T-helper 17 cell (primary cell): ENCODE results near the gene PGP. TPM values are rescaled to one million over a fixed set of nuclear protein-coding genes. Genes with fewer than 3 reads are reported as not detected.
"Not testable (repeated sequence)": the region's sequence is repeated elsewhere in the genome, so short reads cannot be mapped to it uniquely, and the experiment has no call there.

Source experiments
- ATAC-seq: fragments of 150-1000 bp; cut with Tn5 transposase; 2 replicates; pipeline ENCODE4 v1.10.0; 2021; ENCODE audit warnings: mild to moderate bottlenecking, moderate library complexity
- DNase-seq, 3 donors: peaks; one replicate each; pipeline versions ENCODE4 v3.0.0 to v3.0.0-alpha.2; 2020 to 2021
- H3K9me3 ChIP-seq: one replicate; pipeline ENCODE4 v1.7.0; 2013; ENCODE audit warnings: low read length, mild to moderate bottlenecking; ENCODE audit not compliant: control insufficient read depth, poor library complexity, severe bottlenecking
- H3K27ac Mint-ChIP-seq: one replicate; pipeline ENCODE4 v1.8.0; 2022; ENCODE audit warnings: mild to moderate bottlenecking, moderate library complexity, mixed read lengths
- H3K27me3 Mint-ChIP-seq: one replicate; pipeline ENCODE4 v1.8.0; 2022; ENCODE audit warnings: mixed read lengths
- H3K36me3 Mint-ChIP-seq: one replicate; pipeline ENCODE4 v1.8.0; 2022; ENCODE audit warnings: low read depth, mixed read lengths
- H3K4me1 Mint-ChIP-seq: one replicate; pipeline ENCODE4 v1.8.0; 2022; ENCODE audit warnings: mild to moderate bottlenecking, mixed read lengths
- H3K4me3 Mint-ChIP-seq: one replicate; pipeline ENCODE4 v1.8.0; 2022; ENCODE audit warnings: mild to moderate bottlenecking, moderate library complexity, mixed read lengths
- total RNA-seq, 4 donors: library from RNA in 2 of 4; stranded (reverse) in 2 of 4; gene quantifications; one replicate each; pipeline ENCODE4 v1.2.3 and lab custom pipeline; 2022 to 2026

The PGP gene, protein sequence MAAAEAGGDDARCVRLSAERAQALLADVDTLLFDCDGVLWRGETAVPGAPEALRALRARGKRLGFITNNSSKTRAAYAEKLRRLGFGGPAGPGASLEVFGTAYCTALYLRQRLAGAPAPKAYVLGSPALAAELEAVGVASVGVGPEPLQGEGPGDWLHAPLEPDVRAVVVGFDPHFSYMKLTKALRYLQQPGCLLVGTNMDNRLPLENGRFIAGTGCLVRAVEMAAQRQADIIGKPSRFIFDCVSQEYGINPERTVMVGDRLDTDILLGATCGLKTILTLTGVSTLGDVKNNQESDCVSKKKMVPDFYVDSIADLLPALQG
- total RNA-seq (1 to 10 TPM; 7.8 to 9.2 TPM), total RNA-seq (lab: John Stamatoyannopoulos, UW) (17.1 to 50.1 reads per million in 2 donors)

DNA sequence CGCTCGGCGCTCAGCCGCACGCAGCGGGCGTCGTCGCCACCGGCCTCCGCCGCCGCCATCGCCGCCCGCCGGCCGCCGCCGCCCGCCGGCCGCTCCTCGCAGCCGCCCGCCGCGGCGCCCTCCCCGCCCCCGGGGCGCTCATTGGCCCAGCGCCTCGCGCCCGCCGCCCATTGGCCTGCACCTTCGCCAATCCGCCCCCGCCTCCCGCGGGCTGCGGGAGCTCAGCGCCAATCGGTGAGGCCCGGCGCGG is at the start of gene PGP:
Gene PGP, minus strand, starts transcription at position 122 of the 250 bp plus-strand sequence. Its CDS starts 63 bp downstream, at position 59.
- peaks cover 15% of the 10 kb centered on the region for H3K4me1 Mint-ChIP-seq
- H3K27ac Mint-ChIP-seq: peak within 1 kb of the TSS; percentile 65
- H3K9me3 ChIP-seq: no peaks in the 10 kb centered on the region
- H3K36me3 Mint-ChIP-seq: no peaks in the 10 kb centered on the region
- H3K4me3 Mint-ChIP-seq: peak within 1 kb of the TSS; percentile 87
- peak in 1 of 3 donors; percentile 99 for DNase-seq
- no peaks in the 10 kb centered on the region for H3K27me3 Mint-ChIP-seq
- ATAC-seq: peak; percentile 95

DNA sequence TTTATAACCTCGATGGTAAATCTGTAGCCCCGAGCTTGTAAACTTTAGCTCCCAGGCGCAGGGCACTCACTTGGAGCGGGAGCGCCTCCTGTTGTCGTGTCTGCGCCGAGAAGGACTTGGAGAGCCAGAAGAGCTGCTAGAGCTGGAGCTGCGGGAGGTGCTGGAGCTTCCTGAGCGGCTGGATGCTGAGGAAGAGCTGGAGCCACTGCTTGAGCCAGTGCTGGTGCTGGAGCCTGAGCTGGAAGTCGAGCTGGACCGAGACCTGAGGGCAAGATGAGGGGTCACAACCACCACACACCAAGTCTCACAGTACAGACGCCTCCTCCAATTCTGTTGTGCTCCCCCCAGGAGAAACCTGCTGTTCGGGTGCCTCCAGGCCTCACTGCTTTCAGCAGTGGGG is 48.4 kb upstream of the PGP start:
- H3K4me1 Mint-ChIP-seq: peaks cover 27% of the 10 kb centered on the region
- H3K27me3 Mint-ChIP-seq, DNase-seq: not testable (repeated sequence)

DNA sequence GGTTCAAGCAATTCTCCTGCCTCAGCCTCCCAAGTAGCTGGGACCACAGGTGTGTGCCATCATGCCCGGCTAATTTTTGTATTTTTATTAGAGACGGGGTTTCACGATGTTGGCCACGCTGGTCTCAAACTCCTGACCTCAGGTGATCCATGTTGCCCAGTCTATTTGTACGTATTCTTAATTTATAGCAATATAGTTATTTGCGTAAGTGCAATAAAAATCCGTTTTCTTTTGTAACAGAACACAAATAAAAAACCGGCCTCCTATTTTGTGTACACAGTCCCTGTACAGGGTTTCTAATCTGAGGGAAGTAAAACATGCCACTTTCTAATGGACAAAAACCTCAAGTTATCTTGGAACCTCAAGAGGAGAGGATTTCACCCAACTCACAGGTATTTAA is 45.6 kb upstream of the PGP start:
- peaks cover 8% of the 10 kb centered on the region for H3K36me3 Mint-ChIP-seq
- DNase-seq: no peak
- H3K4me1 Mint-ChIP-seq: peaks cover 13% of the 10 kb centered on the region
- no peak overlapping the region for H3K27ac Mint-ChIP-seq
- H3K27me3 Mint-ChIP-seq: no peaks in the 10 kb centered on the region
- ATAC-seq: no peak
- H3K9me3 ChIP-seq: no peaks in the 10 kb centered on the region
- no peak overlapping the region for H3K4me3 Mint-ChIP-seq

More for the DNA sequence above, 48.4 kb upstream of the PGP start:
- not testable (repeated sequence) for ATAC-seq, H3K4me3 Mint-ChIP-seq, H3K36me3 Mint-ChIP-seq, H3K9me3 ChIP-seq
- peak overlapping the region; percentile 39 for H3K27ac Mint-ChIP-seq

DNA sequence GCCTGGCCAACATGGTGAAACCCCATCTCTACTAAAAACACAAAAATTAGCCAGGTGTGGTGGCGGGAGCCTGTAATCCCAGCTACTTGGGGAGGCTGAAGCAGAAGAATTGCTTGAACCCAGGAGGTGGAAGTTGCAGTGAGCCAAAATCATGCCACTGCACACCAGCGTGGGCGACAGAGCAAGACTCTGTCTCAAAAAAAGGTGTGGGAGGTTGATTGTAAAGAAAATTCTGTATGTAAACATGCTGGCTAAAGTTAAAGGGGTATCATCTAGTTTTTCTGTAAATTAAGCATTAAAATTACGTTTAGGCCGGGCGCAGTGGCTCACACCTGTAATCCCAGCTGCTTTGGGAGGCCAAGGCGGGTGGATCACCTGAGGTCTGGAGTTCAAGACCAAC is 43.9 kb upstream of the PGP start:
- not testable (repeated sequence) for H3K36me3 Mint-ChIP-seq, H3K27me3 Mint-ChIP-seq, DNase-seq, H3K4me1 Mint-ChIP-seq, H3K27ac Mint-ChIP-seq, ATAC-seq, H3K9me3 ChIP-seq, H3K4me3 Mint-ChIP-seq

DNA sequence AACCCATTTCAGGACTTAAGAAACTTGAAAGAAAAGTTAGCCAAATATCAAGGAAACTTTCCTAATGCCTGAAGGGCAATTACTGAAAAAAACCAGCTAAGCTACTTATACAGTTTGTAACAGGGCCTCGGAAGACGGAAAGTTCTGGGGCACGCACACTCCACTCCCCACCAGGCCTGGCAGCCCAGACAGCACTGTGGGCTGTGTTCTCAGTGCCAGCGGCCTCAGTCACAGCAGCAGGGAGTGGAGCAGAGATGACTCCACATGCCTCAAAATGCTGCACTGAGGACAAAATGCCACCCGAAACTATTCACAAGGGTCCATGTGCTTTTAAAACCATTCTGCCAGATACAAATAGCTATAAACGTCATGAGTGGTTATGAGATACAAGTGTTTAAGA is 43.1 kb upstream of the PGP start:
- Mint-ChIP-seq H3K36me3 (peaks cover 7% of the 10 kb centered on the region), H3K27me3 (no peaks in the 10 kb centered on the region), H3K4me3 (no peak overlapping the region), H3K4me1 (peaks cover 2% of the 10 kb centered on the region), H3K27ac (no peak overlapping the region)
- no peaks in the 10 kb centered on the region for H3K9me3 ChIP-seq
- no peak for ATAC-seq
- DNase-seq: no peak

DNA sequence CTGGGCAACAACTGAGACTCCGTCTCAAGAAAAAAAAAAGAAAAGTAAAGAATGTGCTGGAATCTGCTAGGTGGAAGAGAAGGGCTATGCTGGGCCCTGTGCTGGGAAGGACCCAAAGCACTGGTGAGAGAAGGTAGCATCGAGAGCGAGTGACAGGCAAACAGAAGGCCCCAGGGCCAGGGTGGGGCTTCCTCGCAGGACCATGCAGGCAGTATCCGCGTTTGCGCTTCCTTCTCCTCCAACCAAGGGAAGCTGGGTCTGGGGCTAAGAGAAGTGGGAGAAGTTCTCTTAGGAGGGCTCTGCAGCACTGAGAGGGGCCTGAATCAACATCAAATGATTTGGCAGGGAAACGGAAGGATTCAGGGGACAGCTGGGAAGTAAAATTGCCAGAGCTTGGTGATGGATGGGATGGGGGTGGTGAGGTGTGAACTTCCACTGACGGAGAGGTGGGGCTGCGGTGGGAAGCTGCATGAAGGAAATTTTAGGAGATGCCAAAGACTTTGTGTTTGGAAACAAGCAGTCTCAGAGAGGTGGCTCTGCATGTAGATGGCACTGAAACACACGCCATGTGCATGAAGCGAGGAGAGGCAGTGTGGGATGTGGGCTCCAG is 42.0 kb upstream of the PGP start:
- no peaks in the 10 kb centered on the region for H3K27me3 Mint-ChIP-seq
- H3K4me1 Mint-ChIP-seq: no peaks in the 10 kb centered on the region

DNA sequence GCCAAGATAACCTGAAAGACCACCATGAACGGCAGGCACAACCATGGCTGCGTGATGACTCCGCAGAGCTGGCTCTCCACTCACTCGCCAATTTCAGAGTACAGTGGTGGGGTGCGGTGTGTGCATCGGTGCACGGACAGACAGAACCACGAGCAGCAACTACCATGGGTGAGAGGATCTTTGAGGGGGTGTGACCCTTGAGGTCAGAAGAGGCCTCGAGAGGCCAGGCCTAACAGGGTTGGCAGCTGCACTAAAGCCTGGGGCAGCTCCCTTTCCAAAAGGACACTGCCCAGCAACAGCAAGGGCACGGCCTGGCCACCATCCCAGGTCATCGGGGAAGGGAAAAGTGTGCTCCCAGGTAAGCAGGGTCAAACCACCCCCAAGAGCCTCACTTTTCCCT is 38.7 kb upstream of the PGP start:
- DNase-seq (no peak), ATAC-seq (no peak)
- peaks cover 2% of the 10 kb centered on the region for H3K36me3 Mint-ChIP-seq
- H3K27ac Mint-ChIP-seq: peak overlapping the region; percentile 76
- H3K4me3 Mint-ChIP-seq: no peak overlapping the region
- peaks cover 3% of the 10 kb centered on the region for H3K4me1 Mint-ChIP-seq
- H3K9me3 ChIP-seq: no peaks in the 10 kb centered on the region
- no peaks in the 10 kb centered on the region for H3K27me3 Mint-ChIP-seq

More for the DNA sequence above, 42.0 kb upstream of the PGP start:
- no peaks in the 10 kb centered on the region for H3K9me3 ChIP-seq
- Mint-ChIP-seq H3K36me3 (peaks cover 2% of the 10 kb centered on the region), H3K27ac (peak overlapping the region; percentile 71), H3K4me3 (peak overlapping the region; percentile 25)
- DNase-seq: no peak
- ATAC-seq: no peak

DNA sequence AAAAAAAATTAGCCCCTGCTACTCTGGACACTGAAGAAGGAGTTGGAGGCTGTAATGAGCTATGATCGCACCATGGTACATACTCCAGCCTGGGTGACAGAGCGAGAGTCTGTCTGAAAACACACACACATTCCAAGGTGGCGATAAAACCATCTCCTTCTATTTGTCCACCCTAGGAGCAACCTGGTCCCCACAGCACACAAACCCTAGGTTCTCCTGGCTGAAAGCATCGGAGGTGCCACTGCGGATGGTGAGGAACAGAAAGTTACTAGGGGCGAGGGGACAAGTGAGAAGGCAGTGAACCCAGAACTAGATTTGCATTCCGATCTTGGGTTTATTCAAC is 38.1 kb upstream of the PGP start:
- Mint-ChIP-seq H3K4me3 (no peak overlapping the region), H3K4me1 (peaks cover 3% of the 10 kb centered on the region), H3K36me3 (peaks cover 2% of the 10 kb centered on the region), H3K27ac (peak overlapping the region; percentile 76), H3K27me3 (no peaks in the 10 kb centered on the region)
- H3K9me3 ChIP-seq: no peaks in the 10 kb centered on the region
- DNase-seq (no peak), ATAC-seq (no peak)

DNA sequence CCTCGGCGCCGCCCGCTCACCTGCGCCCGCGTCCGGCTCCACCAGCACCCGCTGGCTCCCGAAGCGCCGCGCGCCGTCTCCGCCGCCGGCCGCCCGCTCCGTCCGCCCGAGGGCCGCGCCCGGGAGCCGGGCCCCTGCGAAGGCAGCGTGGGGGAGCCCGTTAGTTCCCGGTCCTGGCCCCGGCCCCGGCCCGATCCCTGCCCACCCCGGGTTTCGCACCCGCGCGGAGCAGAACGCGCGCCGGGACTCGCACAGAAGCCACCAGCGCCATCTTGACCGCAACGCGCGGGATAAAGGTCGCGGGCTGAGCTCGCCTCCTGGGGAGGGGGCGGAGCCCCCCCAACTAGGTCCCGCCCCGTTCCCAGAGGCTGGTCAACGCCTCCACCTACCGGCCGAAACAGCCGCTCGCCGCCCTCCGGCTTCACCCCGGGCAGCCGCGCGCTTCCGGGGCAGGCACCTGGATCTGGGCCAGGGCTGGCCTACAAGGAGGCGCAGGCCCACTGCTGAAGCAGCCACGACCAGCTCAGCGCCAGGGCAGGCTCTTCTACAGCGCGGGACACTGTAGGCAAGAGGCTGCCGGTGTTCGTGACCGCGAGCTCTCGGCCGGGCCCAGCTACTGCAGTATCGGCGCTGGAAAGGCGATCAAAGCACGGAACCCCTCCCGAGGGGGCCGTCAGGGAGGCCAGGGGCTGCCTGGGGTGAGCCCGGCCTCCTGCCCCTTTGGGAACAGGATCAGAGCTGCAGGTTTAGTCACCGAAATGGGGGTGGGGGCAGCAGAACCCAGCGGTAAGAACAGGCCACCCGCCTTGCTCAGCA is 36.9 kb upstream of the PGP start, which contains the start of gene ECI1:
Gene ECI1, minus strand, starts transcription at position 292 of the 816 bp plus-strand sequence. Its CDS starts 21 bp downstream, at position 271.
- Mint-ChIP-seq H3K4me1 (peaks cover 3% of the 10 kb centered on the region), H3K4me3 (peak within 1 kb of the TSS; percentile 93), H3K27ac (peak within 1 kb of the TSS; percentile 93), H3K36me3 (peaks cover under 1% of the 10 kb centered on the region), H3K27me3 (no peaks in the 10 kb centered on the region)
- no peaks in the 10 kb centered on the region for H3K9me3 ChIP-seq
- ATAC-seq (peak; percentile 80), DNase-seq (peak; percentile 58 to 72 (median 71))

DNA sequence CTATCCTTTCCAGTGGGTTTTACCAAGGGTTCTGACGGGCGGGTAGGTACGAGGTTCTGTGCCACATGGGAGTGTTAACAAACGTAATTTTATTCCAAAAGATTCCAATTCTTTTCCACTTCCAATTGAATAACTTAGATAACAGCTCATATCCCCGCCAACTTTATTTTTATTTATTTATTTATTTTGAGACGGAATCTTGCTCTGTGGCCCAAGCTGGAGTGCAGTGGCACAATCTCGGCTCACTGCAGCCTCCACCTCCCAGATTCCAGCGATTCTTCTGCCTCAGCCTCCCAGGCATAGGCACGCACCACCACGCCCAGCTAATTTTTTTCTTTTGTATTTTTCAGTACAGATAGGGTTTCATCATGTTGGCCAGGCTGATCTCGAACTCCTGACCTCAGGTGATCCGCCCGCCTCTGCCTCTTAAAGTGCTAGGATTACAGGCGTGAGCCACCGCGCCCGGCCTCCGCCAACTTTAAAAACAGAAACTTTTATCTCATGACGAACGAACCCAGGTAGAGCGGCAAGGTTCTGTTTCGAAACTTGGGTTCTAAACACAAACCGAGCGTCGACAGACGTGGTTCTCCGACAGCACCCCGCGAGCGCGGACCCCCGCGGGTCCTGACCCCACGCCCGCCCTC is 36.1 kb upstream of the PGP start:
- H3K27me3 Mint-ChIP-seq: no peaks in the 10 kb centered on the region
- ATAC-seq: peak; percentile 42

DNA sequence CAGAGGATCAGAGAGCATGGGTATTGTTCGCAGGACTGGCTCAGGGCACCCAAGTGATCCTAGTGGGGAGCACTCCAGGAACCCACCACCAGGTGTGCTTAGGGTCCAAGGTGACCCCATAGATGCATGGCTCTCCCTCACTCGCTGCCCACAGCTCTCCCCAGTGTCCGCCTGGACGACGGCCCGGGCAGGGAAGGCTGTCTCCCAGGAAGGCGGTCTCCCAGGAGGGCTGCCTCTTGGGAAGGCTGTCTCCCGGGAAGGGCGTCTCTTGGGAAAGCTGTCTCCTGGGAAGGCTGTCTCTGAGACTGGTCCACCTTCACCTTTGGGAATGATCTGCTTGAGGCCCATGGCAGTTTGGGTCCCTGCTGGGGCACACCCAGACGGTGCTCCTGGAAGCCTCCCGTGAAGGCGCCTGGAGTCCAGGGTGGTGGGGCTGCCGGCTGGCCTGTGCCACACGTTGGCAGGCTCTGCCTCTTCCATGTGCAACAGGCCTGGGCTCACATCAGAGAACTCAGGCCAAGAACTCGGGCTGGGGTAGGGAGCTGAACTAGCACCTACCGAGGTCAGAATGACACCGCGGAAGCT is 31.8 kb upstream of the PGP start:
- Mint-ChIP-seq H3K36me3 (no peaks in the 10 kb centered on the region), H3K4me3 (no peak overlapping the region), H3K27ac (no peak overlapping the region), H3K27me3 (no peaks in the 10 kb centered on the region), H3K4me1 (peaks cover 6% of the 10 kb centered on the region)
- no peaks in the 10 kb centered on the region for H3K9me3 ChIP-seq
- no peak for DNase-seq
- ATAC-seq: no peak

More for the DNA sequence above, 36.1 kb upstream of the PGP start:
- Mint-ChIP-seq H3K36me3 (no peaks in the 10 kb centered on the region), H3K27ac (peak overlapping the region; percentile 93), H3K4me1 (peaks cover 3% of the 10 kb centered on the region), H3K4me3 (peak overlapping the region; percentile 93)
- DNase-seq: peak in 2 of 3 donors; percentile 26 to 36
- H3K9me3 ChIP-seq: no peaks in the 10 kb centered on the region

DNA sequence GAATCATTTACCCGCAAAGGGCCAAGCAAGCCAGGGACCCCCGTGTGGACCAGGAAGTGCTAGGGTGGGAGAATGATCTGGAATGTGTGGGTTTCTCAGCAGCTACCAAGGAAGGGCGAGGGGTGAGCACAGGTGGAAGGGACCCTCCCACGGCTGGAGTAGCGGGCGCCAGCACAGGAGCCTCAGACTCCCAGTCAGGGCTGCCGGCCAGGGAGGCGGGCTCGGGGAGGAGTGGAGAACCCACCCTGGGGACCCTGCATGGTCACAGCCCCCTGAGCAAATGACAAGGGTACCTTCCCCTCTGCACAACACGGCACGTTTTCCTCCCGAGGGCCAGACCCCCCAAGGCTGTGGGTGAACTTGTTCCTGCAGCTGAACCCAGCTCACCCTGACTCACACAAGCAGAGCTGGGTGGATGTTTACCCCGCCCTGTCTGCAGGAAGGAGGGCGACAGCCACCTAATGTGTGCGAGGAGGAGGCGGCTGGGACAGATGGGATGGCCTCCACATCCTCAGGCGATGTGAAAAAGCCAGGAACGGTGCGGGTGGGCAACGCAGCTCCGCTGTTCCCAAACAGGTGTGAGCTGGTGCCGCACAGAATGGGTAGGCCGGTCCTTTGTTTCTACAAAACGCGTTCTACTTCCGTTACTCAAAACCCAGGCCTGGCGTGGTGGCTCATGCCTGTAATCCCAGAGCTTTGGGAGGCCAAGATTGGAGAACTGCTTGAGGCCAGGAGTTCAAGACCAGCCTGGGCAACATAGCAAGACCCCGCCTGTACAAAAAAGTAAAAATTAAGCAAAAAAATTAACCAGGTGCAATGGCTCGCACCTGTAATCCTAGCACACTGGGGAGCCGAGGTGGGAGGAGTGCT is 30.5 kb upstream of the PGP start:
- peaks cover 3% of the 10 kb centered on the region for H3K4me1 Mint-ChIP-seq
- H3K36me3 Mint-ChIP-seq: no peaks in the 10 kb centered on the region
- ATAC-seq: no peak

More for the DNA sequence above, 30.5 kb upstream of the PGP start:
- Mint-ChIP-seq H3K27ac (no peak overlapping the region), H3K27me3 (no peaks in the 10 kb centered on the region), H3K4me3 (no peak overlapping the region)
- DNase-seq: no peak
- no peaks in the 10 kb centered on the region for H3K9me3 ChIP-seq
